ENCODE measurements around the gene PPP1R3A.

Gene PPP1R3A

DNA sequence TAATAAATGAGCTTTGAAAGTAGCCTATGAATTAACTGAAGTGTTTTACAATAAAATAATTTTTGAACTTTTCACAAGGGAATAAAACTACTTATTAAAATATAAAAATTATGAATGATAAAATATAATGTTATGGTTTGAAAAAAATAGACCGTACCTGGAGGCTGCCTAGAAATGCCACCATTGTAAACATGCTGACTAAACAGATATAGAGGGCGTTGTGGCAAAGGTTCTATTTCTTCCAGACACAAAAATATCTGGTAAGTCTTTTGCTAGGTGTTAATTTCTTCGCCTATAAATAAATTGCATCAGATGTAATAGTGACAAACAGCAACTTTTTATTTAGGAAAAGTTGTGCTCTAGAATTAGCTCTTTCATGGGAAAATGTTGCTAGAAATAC is 11.2 kb downstream of the PPP1R3A start:
- TF ChIP-seq, protein P1, sequence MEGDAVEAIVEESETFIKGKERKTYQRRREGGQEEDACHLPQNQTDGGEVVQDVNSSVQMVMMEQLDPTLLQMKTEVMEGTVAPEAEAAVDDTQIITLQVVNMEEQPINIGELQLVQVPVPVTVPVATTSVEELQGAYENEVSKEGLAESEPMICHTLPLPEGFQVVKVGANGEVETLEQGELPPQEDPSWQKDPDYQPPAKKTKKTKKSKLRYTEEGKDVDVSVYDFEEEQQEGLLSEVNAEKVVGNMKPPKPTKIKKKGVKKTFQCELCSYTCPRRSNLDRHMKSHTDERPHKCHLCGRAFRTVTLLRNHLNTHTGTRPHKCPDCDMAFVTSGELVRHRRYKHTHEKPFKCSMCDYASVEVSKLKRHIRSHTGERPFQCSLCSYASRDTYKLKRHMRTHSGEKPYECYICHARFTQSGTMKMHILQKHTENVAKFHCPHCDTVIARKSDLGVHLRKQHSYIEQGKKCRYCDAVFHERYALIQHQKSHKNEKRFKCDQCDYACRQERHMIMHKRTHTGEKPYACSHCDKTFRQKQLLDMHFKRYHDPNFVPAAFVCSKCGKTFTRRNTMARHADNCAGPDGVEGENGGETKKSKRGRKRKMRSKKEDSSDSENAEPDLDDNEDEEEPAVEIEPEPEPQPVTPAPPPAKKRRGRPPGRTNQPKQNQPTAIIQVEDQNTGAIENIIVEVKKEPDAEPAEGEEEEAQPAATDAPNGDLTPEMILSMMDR (IDR thresholded peaks at IDR 0.05), result no peak
- DNase-seq (ENCODE audit: low spot score), result no peak
- no peak overlapping the region for H3K4me3 ChIP-seq
- H3K27ac ChIP-seq, result no peak overlapping the region

DNA sequence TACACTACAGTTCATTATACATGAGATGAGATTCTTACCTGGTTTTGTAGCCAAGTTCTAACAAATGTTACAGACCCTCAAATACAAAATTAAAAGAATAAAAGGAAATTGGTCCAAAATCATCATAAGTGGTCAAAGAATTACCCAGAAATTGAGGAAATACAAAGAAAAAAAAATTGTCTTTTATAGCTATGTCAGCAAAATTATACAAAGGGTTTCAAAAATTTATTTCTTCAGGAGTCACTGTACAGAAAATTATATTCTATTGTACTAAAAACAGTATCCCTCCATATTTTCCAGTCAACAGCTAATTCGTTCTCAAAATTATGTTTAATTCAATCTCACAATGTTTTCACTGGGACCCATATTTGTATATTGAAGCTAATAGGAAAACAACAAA is 14.3 kb downstream of the PPP1R3A start:
- no peak for DNase-seq (ENCODE audit: low spot score)
- no peak overlapping the region for H3K4me3 ChIP-seq
- no peak overlapping the region for H3K27ac ChIP-seq
- TF ChIP-seq, protein P1 (IDR thresholded peaks at IDR 0.05), result no peak

DNA sequence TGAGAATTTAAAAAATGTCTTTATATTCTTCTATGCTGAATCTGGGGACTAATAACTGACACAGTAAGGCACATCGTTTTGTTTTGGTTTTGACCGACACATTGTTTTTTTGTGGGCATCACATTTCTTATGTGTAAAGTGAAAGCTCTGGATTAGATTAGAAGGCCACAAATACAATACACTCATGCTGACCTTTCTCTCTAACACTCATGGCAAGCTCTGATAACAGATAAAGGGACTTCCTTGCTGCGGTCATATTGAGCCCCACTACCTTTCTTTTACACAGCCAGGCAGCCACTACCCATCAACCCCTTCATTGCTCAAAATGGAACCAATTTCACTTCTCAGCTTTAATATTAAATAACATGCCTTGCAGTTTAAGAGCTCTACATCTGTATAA is 26.0 kb downstream of the PPP1R3A start:
- no peak for DNase-seq (ENCODE audit: low spot score)
- TF ChIP-seq, protein P1 (IDR thresholded peaks at IDR 0.05), result no peak
- H3K4me3 ChIP-seq, result no peak overlapping the region
- H3K27ac ChIP-seq, result no peak overlapping the region

DNA sequence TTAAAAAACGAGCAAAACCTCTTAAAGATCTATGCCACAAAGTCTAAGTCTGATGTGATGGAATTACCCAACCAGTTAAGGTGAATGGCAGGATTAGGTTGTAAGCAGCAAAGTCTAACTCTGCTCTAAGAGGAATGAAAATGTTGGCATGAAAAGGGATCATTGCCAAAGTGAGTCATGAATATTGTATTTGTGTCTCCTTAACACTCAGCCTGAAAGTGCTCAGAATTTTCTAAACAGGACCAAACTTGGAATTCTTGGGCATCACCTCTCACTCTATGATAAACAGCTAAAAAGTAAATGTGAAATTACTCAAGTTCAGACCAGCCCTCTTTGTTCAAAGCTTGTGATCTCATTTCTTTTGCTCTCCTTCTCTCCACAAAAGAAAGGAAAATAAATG is 27.0 kb downstream of the PPP1R3A start:
- no peak for DNase-seq (ENCODE audit: low spot score)
- TF ChIP-seq, protein P1 (IDR thresholded peaks at IDR 0.05), result no peak
- no peak overlapping the region for H3K4me3 ChIP-seq
- no peak overlapping the region for H3K27ac ChIP-seq

DNA sequence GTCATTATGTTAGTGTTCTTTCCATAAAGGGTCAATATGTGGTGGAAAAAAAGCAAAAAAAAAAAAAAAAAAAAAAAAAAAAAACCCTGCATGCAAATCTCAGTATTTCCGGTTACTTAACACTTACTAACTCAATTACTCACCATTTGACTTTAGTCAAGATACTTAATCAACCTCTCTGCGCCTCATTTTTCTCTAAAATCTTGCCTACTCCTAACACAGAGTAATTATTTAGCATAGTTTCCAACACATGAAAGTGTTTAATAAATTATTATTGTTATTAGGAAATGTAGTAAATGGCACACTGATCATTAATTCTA is 27.8 kb downstream of the PPP1R3A start:
- no peak for DNase-seq (ENCODE audit: low spot score)
- no peak overlapping the region for H3K4me3 ChIP-seq
- H3K27ac ChIP-seq, result no peak overlapping the region
- TF ChIP-seq, protein P1 (IDR thresholded peaks at IDR 0.05), result no peak

DNA sequence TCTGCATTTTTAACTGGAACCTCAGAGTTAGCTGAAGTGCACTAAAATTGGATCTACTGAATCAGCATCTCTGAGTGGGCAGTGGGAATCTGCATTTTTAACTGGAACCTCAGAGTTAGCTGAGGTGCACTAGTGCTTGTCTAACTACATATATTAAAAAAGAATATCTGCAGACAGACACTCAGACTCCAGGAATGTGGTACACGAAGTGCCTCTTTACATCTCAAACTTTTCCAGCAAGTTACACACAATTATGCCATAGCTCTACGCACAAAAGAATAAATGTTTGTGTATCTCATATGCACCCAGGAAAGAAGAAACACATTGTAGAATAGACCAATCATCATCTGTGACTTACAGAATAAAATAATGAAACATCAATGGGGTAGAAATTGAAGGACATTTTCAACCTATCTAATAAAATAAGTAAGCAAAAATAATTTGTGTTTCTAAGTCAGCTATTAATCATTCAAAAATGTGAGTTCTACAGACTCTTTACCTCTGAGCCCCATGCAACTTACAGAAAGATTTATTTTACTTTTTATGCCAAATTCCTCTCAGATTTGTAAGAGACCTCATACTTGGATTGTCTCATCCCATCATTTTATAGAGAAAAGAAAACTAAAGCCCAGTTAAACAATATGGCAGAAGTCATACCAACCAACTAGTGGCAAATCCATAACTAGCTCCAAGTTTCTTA is 28.3 kb downstream of the PPP1R3A start:
- H3K27ac ChIP-seq, result no peak overlapping the region
- TF ChIP-seq, protein P1 (IDR thresholded peaks at IDR 0.05), result no peak
- no peak for DNase-seq (ENCODE audit: low spot score)
- no peak overlapping the region for H3K4me3 ChIP-seq

DNA sequence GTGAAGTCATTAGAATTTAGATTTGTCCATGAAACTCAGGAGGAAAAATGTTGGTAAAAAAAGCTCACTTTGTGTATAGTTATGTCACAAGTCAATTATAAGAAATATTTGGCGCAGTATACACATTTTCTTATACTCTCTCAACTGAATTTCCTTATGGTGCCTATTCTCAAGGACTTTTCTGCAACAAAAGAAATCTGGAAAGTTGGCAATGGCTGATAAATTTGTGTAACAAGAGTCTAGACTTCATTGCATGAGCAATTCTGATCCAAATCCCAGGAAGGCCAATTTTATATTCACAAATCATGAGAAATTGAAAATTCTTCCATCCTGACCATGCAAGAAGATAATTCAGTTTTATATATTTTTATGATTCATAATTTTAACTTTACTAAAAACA is 35.7 kb downstream of the PPP1R3A start:
- DNase-seq (ENCODE audit: low spot score), result no peak
- TF ChIP-seq, protein P1 (IDR thresholded peaks at IDR 0.05), result no peak
- H3K27ac ChIP-seq, result no peak overlapping the region
- H3K4me3 ChIP-seq, result no peak overlapping the region
